IMR-90 (cell line): ENCODE results near the gene GYG2. TPM values are rescaled to one million over a fixed set of nuclear protein-coding genes. Genes with fewer than 3 reads are reported as not detected.

Experiments
- ATAC-seq: fragments of 200-7000 bp; cut with Tn5 transposase; 2 replicates; pipeline ENCODE4 v1.9.1; 2020; ENCODE audit warnings: low read depth, mild to moderate bottlenecking, moderate library complexity
- BruUV-seq: library from RNA; stranded (reverse); fragments of 400-500 nt; replicated peaks from 2 replicates; lab custom pipeline; 2021; lab: Mats Ljungman, UMichigan
- CTCF ChIA-PET: fragments of 300-600 bp; formaldehyde crosslinking; extraction: SDS; loops from one replicate; lab custom pipeline; 2021; ENCODE audit warnings: antibody characterized with exemption; lab: Yijun Ruan, JAX
- POLR2A ChIA-PET: fragments of 300-600 bp; sonication (Branson Sonifier 250); formaldehyde crosslinking; loops from one replicate; lab custom pipeline; 2022; ENCODE audit warnings: antibody characterized with exemption; ENCODE audit not compliant: unreplicated experiment; lab: Charles Lee
- DNase-seq: peaks from one replicate; pipeline ENCODE4 v3.0.0; 2013
- H2AFZ ChIP-seq: replicated peaks from 2 replicates; pipeline ENCODE3; 2013; ENCODE audit warnings: low read length, mild to moderate bottlenecking; ENCODE audit not compliant: poor library complexity
- H2AK5ac ChIP-seq: 2 replicates; pipeline ENCODE4 v1.6.1; 2013; ENCODE audit warnings: low read depth, low read length, inconsistent platforms
- H2AK9ac ChIP-seq: replicated peaks from 2 replicates; pipeline ENCODE3; 2013; ENCODE audit warnings: mild to moderate bottlenecking, low read depth, low read length, moderate library complexity; ENCODE audit not compliant: poor library complexity
- H2BK120ac ChIP-seq: 2 replicates; pipeline ENCODE4 v1.6.1; 2013; ENCODE audit warnings: low read depth, low read length, inconsistent platforms
- H2BK15ac ChIP-seq: 3 replicates; pipeline ENCODE4 v1.6.1; 2013; ENCODE audit warnings: low read depth, low read length, inconsistent platforms
- H2BK20ac ChIP-seq: 2 replicates; pipeline ENCODE4 v1.6.1; 2013; ENCODE audit warnings: low read depth, mild to moderate bottlenecking, inconsistent platforms, low read length, moderate library complexity
- H2BK5ac ChIP-seq: 2 replicates; pipeline ENCODE4 v1.6.1; 2013; ENCODE audit warnings: mild to moderate bottlenecking, low read depth, low read length, inconsistent platforms; ENCODE audit not compliant: poor library complexity, severe bottlenecking
- H3K14ac ChIP-seq: replicated peaks from 2 replicates; pipeline ENCODE4 v1.6.1; 2013; ENCODE audit warnings: low read depth, low read length, inconsistent platforms
- H3K18ac ChIP-seq: 2 replicates; pipeline ENCODE4 v1.6.1; 2013; ENCODE audit warnings: low read depth, low read length, control low read depth
- H3K23ac ChIP-seq: 2 replicates; pipeline ENCODE4 v1.6.1; 2013; ENCODE audit warnings: low read depth, low read length, inconsistent platforms
- H3K27ac ChIP-seq: 2 replicates; pipeline ENCODE4 v1.5.1; 2013; ENCODE audit warnings: mild to moderate bottlenecking, control low read depth, low read length; ENCODE audit not compliant: insufficient read depth
- H3K27me3 ChIP-seq: 2 replicates; pipeline ENCODE4 v1.6.1; 2013; ENCODE audit warnings: low read length; ENCODE audit not compliant: control insufficient read depth, insufficient read depth
- H3K36me3 ChIP-seq: 2 replicates; pipeline ENCODE4 v1.6.1; 2013; ENCODE audit warnings: low read length, mixed read lengths; ENCODE audit not compliant: control insufficient read depth, insufficient read depth
- H3K4ac ChIP-seq: 2 replicates; pipeline ENCODE4 v1.6.1; 2013; ENCODE audit warnings: low read depth, low read length, inconsistent platforms
- H3K4me1 ChIP-seq: 2 replicates; pipeline ENCODE4 v1.6.1; 2013; ENCODE audit warnings: low read length, mixed read lengths; ENCODE audit not compliant: control insufficient read depth, insufficient read depth
- H3K4me2 ChIP-seq: 2 replicates; pipeline ENCODE4 v1.6.1; 2013; ENCODE audit warnings: low read depth, mild to moderate bottlenecking, control low read depth, low read length, moderate library complexity
- H3K4me3 ChIP-seq: 2 replicates; pipeline ENCODE4 v1.5.1; 2013; ENCODE audit warnings: low read depth, mild to moderate bottlenecking, control low read depth, low read length, moderate library complexity; ENCODE audit not compliant: insufficient read depth
- H3K56ac ChIP-seq: 2 replicates; pipeline ENCODE4 v1.6.1; 2013; ENCODE audit warnings: low read length, inconsistent platforms; ENCODE audit not compliant: insufficient read depth; ENCODE audit errors: extremely low read depth
- H3K79me1 ChIP-seq, 2 experiments: 2 replicates each; pipeline ENCODE4 v1.6.1; 2013; ENCODE audit warnings: low read length in 2 of 2, inconsistent platforms in 1 of 2, low read depth in 1 of 2
- H3K9ac ChIP-seq: 2 replicates; pipeline ENCODE4 v1.6.1; 2013; ENCODE audit warnings: low read depth, low read length, control low read depth
- H3K9me1 ChIP-seq: 2 replicates; pipeline ENCODE4 v1.6.1; 2013; ENCODE audit warnings: low read length, inconsistent platforms; ENCODE audit not compliant: insufficient read depth
- H3K9me3 ChIP-seq: 2 replicates; pipeline ENCODE4 v1.6.1; 2013; ENCODE audit warnings: low read length; ENCODE audit not compliant: control insufficient read depth, insufficient read depth
- H4K20me1 ChIP-seq: 2 replicates; pipeline ENCODE4 v1.6.1; 2013; ENCODE audit warnings: low read length, inconsistent platforms; ENCODE audit not compliant: insufficient read depth
- H4K5ac ChIP-seq: 2 replicates; pipeline ENCODE4 v1.6.1; 2013; ENCODE audit warnings: mild to moderate bottlenecking, low read depth, low read length, control low read depth
- H4K8ac ChIP-seq, 2 experiments: 2 replicates each; pipeline ENCODE4 v1.6.1; 2013; ENCODE audit warnings: low read depth in 2 of 2, low read length in 2 of 2, control low read depth in 1 of 2, inconsistent platforms in 1 of 2
- H4K91ac ChIP-seq: 2 replicates; pipeline ENCODE4 v1.6.1; 2013; ENCODE audit warnings: low read depth, low read length, inconsistent platforms; ENCODE audit not compliant: insufficient read depth
- BHLHE40 ChIP-seq: fragments of 150-350 bp; IDR thresholded peaks from 2 replicates; pipeline ENCODE4 v1.6.1; 2016; ENCODE audit warnings: mild to moderate bottlenecking, low read depth, low read length
- CEBPB ChIP-seq: IDR thresholded peaks from 2 replicates; pipeline ENCODE4 v1.6.1; 2012; ENCODE audit warnings: low read depth, low read length, improper control_type of control experiment
- CHD1 ChIP-seq: IDR thresholded peaks from 2 replicates; pipeline ENCODE4 v1.6.1; 2012; ENCODE audit warnings: low read depth, low read length, improper control_type of control experiment
- ELK1 ChIP-seq: fragments of 150-350 bp; IDR thresholded peaks from 2 replicates; pipeline ENCODE4 v1.6.1; 2016; ENCODE audit warnings: low read depth, mild to moderate bottlenecking, low read length, moderate library complexity, borderline replicate concordance
- FOS ChIP-seq: fragments of 150-350 bp; IDR thresholded peaks from 2 replicates; pipeline ENCODE4 v1.6.1; 2016; ENCODE audit warnings: low read depth, low read length
- MAFK ChIP-seq: IDR thresholded peaks from 2 replicates; pipeline ENCODE4 v1.6.1; 2012; ENCODE audit warnings: low read depth, low read length, improper control_type of control experiment
- MAZ ChIP-seq: IDR thresholded peaks from 2 replicates; pipeline ENCODE4 v1.6.1; 2012; ENCODE audit warnings: low read depth, mild to moderate bottlenecking, low read length, improper control_type of control experiment, moderate library complexity, borderline replicate concordance
- MXI1 ChIP-seq: IDR thresholded peaks from 2 replicates; pipeline ENCODE4 v1.6.1; 2012; ENCODE audit warnings: low read depth, mild to moderate bottlenecking, low read length, moderate library complexity, borderline replicate concordance
- NFE2L2 ChIP-seq: fragments of 150-350 bp; IDR thresholded peaks from 2 replicates; pipeline ENCODE4 v1.6.1; 2016; ENCODE audit warnings: low read depth, mild to moderate bottlenecking, low read length
- POLR2A ChIP-seq: IDR thresholded peaks from 2 replicates; pipeline ENCODE4 v1.6.1; 2012; ENCODE audit warnings: mild to moderate bottlenecking, low read depth, low read length
- RAD21 ChIP-seq: IDR thresholded peaks from 2 replicates; pipeline ENCODE4 v1.6.1; 2012; ENCODE audit warnings: low read length, improper control_type of control experiment
- RCOR1 ChIP-seq: IDR thresholded peaks from 2 replicates; pipeline ENCODE4 v1.6.1; 2012; ENCODE audit warnings: mild to moderate bottlenecking, low read length, improper control_type of control experiment; ENCODE audit not compliant: insufficient replicate concordance
- RFX5 ChIP-seq: IDR thresholded peaks from 2 replicates; pipeline ENCODE4 v1.8.0; 2012; ENCODE audit warnings: low read depth, mild to moderate bottlenecking, low read length, moderate library complexity
- SMC3 ChIP-seq: fragments of 150-350 bp; IDR thresholded peaks from 2 replicates; pipeline ENCODE4 v1.6.1; 2016; ENCODE audit warnings: low read depth, mild to moderate bottlenecking, antibody characterized with exemption, low read length, moderate library complexity
- WGBS, 2 experiments: methylation state at CpG; one replicate each; pipeline versions ENCODE4 v1.1.5 to v1.1.7; 2013; ENCODE audit warnings: missing lambda C conversion rate in 2 of 2; ENCODE audit not compliant: insufficient read length in 1 of 2; ENCODE audit errors: extremely low coverage in 2 of 2; 5-methylcytosine and 5-hydroxymethylcytosine counted together
- dilution Hi-C: fragments of 300-500 bp; cut with HindIII; formaldehyde crosslinking; loops from one replicate; pipeline ENCODE4 v1.14.3; 2018; ENCODE audit warnings: low sequenced_read_pairs; ENCODE audit not compliant: unreplicated experiment
- in situ Hi-C: fragments of 300-500 bp; cut with MboI; formaldehyde crosslinking; loops from 3 replicates; pipeline ENCODE4 v1.14.3; 2019; ENCODE audit warnings: low sequenced_read_pairs, inconsistent platforms, mixed read lengths
- intact Hi-C: fragments of 100-400 bp; cut with micrococcal nuclease; formaldehyde crosslinking; loops from 2 replicates; pipeline ENCODE4 v1.10.0; 2022
- polyA plus RNA-seq, 3 experiments: library from polyadenylated mRNA; depleted of rRNA; stranded (reverse); fragments of >200 nt; gene quantifications; 2 replicates each; pipeline ENCODE4 v1.2.3, GENCODE V29; 2012; ENCODE audit warnings: low replicate concordance in 1 of 3
- total RNA-seq: library from RNA; depleted of rRNA; stranded (reverse); fragments of >200 nt; gene quantifications from 2 replicates; pipeline ENCODE4 v1.2.3, GENCODE V29; 2012
- TF ChIP-seq, protein P1 (sequence below): fragments of 150-350 bp; IDR thresholded peaks from 2 replicates; pipeline ENCODE4 v1.6.1; 2017; ENCODE audit warnings: mild to moderate bottlenecking, antibody characterized with exemption, low read length, low read depth
- TF ChIP-seq, protein P2 (sequence below): conservative IDR thresholded peaks from 2 replicates; pipeline ENCODE4 v1.5.1; 2012; ENCODE audit warnings: mild to moderate bottlenecking, low read depth, low read length, improper control_type of control experiment

The GYG2 gene
- total and polyA plus RNA-seq, 2 of the 4 experiments (the other 2 are of a cell fraction), result 9.6 to 13.1 TPM

DNA sequence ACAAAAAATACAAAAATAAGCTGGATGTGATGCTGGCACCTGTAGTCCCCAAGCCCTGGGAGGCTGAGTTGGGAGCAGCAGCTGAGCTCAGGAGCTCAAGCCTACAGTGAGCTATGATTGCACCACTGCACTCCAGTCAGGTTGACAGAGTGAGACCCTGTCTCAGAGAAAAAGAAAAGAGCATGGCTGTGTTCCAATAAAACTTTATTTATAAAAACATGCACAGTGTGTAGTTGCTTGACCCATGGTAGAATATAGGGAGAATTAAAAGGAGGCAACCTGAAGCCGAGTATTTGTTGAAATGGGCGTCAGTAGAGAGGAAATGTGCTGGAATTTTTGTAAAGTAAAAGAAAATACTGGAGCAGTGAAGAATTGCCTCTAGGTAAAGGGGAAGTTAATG, 27.0 kb downstream of the GYG2 start:
- BruUV-seq, result no TSS peak
- ATAC-seq, result no peak
- no peak overlapping the region for H3K14ac ChIP-seq

More for the DNA sequence above, 27.0 kb downstream of the GYG2 start:
- no peaks in the 10 kb centered on the region for H3K79me1 ChIP-seq
- 88% methylated on average over 2 of the region's 2 CpGs; no CpG with 5 or more reads in 1 of the 2 experiments for WGBS, 2 experiments
- intact Hi-C loops, result no loop called here
- H3K4ac ChIP-seq, result no peak overlapping the region
- no peak overlapping the region for H4K5ac ChIP-seq
- H3K27me3 ChIP-seq, result no peaks in the 10 kb centered on the region
- H4K91ac ChIP-seq, result no peak overlapping the region
- no peaks in the 10 kb centered on the region for H4K20me1 ChIP-seq
- H2BK5ac ChIP-seq, result no peak overlapping the region
- H2AK9ac ChIP-seq, result no peak overlapping the region
- H2BK120ac ChIP-seq, result no peak overlapping the region
- no peak overlapping the region for H4K8ac ChIP-seq
- no peak overlapping the region for H3K4me3 ChIP-seq
- H3K18ac ChIP-seq, result no peak overlapping the region
- H2AFZ ChIP-seq, result no peak overlapping the region
- H3K36me3 ChIP-seq, result peaks cover 16% of the 10 kb centered on the region
- H2BK15ac ChIP-seq, result no peak overlapping the region
- H3K9me3 ChIP-seq, result no peaks in the 10 kb centered on the region
- TF ChIP-seq NFE2L2 (no peak), MAFK (no peak), CHD1 (no peak), CEBPB (no peak), ELK1 (no peak), SMC3 (no peak), FOS (no peak), RFX5 (no peak), BHLHE40 (no peak), MXI1 (no peak), POLR2A (no peak), MAZ (no peak), RAD21 (no peak), RCOR1 (no peak)
- TF ChIP-seq, protein P1, sequence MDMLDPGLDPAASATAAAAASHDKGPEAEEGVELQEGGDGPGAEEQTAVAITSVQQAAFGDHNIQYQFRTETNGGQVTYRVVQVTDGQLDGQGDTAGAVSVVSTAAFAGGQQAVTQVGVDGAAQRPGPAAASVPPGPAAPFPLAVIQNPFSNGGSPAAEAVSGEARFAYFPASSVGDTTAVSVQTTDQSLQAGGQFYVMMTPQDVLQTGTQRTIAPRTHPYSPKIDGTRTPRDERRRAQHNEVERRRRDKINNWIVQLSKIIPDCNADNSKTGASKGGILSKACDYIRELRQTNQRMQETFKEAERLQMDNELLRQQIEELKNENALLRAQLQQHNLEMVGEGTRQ, result no peak
- TF ChIP-seq, protein P2, sequence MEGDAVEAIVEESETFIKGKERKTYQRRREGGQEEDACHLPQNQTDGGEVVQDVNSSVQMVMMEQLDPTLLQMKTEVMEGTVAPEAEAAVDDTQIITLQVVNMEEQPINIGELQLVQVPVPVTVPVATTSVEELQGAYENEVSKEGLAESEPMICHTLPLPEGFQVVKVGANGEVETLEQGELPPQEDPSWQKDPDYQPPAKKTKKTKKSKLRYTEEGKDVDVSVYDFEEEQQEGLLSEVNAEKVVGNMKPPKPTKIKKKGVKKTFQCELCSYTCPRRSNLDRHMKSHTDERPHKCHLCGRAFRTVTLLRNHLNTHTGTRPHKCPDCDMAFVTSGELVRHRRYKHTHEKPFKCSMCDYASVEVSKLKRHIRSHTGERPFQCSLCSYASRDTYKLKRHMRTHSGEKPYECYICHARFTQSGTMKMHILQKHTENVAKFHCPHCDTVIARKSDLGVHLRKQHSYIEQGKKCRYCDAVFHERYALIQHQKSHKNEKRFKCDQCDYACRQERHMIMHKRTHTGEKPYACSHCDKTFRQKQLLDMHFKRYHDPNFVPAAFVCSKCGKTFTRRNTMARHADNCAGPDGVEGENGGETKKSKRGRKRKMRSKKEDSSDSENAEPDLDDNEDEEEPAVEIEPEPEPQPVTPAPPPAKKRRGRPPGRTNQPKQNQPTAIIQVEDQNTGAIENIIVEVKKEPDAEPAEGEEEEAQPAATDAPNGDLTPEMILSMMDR, result no peak
- no peak overlapping the region for H3K4me2 ChIP-seq
- DNase-seq, result no peak
- in situ Hi-C loops, result no loop called here
- no peak overlapping the region for H3K23ac ChIP-seq
- no peaks in the 10 kb centered on the region for H3K9me1 ChIP-seq
- no peak overlapping the region for H2AK5ac ChIP-seq
- ChIA-PET CTCF (no interaction called here), POLR2A (no interaction called here)
- no peak overlapping the region for H3K9ac ChIP-seq
- no peaks in the 10 kb centered on the region for H3K4me1 ChIP-seq
- dilution Hi-C loops, result no loop called here
- H3K27ac ChIP-seq, result no peak overlapping the region
- H2BK20ac ChIP-seq, result no peak overlapping the region
- no peak overlapping the region for H3K56ac ChIP-seq
